GDM1 (cell line): ENCODE measurements around the gene FUZ.

ENCODE experiments used
- DNase-seq: peaks from one replicate; lab custom pipeline; 2025; lab: John Stamatoyannopoulos, UW

Gene FUZ

GRCh38 chr19:49812997-49813861 lies at the start of gene FUZ:
Gene FUZ, minus strand, starts transcription at chr19:49813292. Its CDS starts 186 bp downstream, at chr19:49813106.
- peak; percentile 97 for DNase-seq

GRCh38 chr19:49862391-49863253 lies 49.5 kb upstream of the FUZ start:
- DNase-seq: no peak

GRCh38 chr19:49861541-49862378 lies 48.7 kb upstream of the FUZ start:
- DNase-seq: no peak

- no peak for DNase-seq
These were observed 48.0 kb upstream of the FUZ start for GRCh38 chr19:49861107-49861506.

GRCh38 chr19:49860336-49861102 lies 47.4 kb upstream of the FUZ start:
- no peak for DNase-seq

GRCh38 chr19:49859682-49860335 lies 46.7 kb upstream of the FUZ start:
- DNase-seq: no peak

GRCh38 chr19:49858088-49858985 lies 45.2 kb upstream of the FUZ start:
- DNase-seq: no peak

GRCh38 chr19:49857838-49858087 lies 44.7 kb upstream of the FUZ start:
- no peak for DNase-seq

- no peak for DNase-seq
These were observed 44.2 kb upstream of the FUZ start for GRCh38 chr19:49857061-49857837.

- DNase-seq: no peak
These were observed 43.5 kb upstream of the FUZ start for GRCh38 chr19:49856574-49857021.

GRCh38 chr19:49855676-49856573 lies 42.8 kb upstream of the FUZ start:
- DNase-seq: no peak

GRCh38 chr19:49855277-49855675 lies 42.2 kb upstream of the FUZ start:
- DNase-seq: no peak

- no peak for DNase-seq
These were observed 41.5 kb upstream of the FUZ start for GRCh38 chr19:49854378-49855263.

GRCh38 chr19:49853852-49854377 lies 40.8 kb upstream of the FUZ start:
- no peak for DNase-seq

- DNase-seq: no peak
These were observed 39.6 kb upstream of the FUZ start for GRCh38 chr19:49852631-49853126.

GRCh38 chr19:49851456-49852259 lies 38.6 kb upstream of the FUZ start:
- DNase-seq: no peak
